Activated T-cell treated with anti-CD3 and anti-CD28 coated beads for 1 hour (primary cell): ENCODE data around the gene ZNF777.
A peak's percentile ranks its signal among the peaks of the same experiment; 100 is the strongest.
"Not testable (repeated sequence)": the region's sequence is repeated elsewhere in the genome, so short reads cannot be mapped to it uniquely, and the experiment has no call there.

Experiments
- DNase-seq: peaks from one replicate; pipeline ENCODE4 v3.0.0-alpha.2; 2020; ENCODE audit warnings: low read depth

The ZNF777 gene

GRCh38 chr7:149450821-149451220 is 10.0 kb downstream of the ZNF777 start:
- no peak for DNase-seq

- no peak for DNase-seq
Measured at GRCh38 chr7:149449897-149450296, 11.0 kb downstream of the ZNF777 start.

- DNase-seq, result no peak
Measured at GRCh38 chr7:149448961-149449360, 11.9 kb downstream of the ZNF777 start.

GRCh38 chr7:149446026-149446425 is 14.8 kb downstream of the ZNF777 start:
- DNase-seq, result not testable (repeated sequence)

- DNase-seq, result no peak
Measured at GRCh38 chr7:149444287-149444686, 16.6 kb downstream of the ZNF777 start.

GRCh38 chr7:149443523-149443922 is 17.3 kb downstream of the ZNF777 start:
- no peak for DNase-seq

- no peak for DNase-seq
Measured at GRCh38 chr7:149442924-149443323, 17.9 kb downstream of the ZNF777 start.

- DNase-seq, result no peak
Measured at GRCh38 chr7:149440222-149440621, 20.6 kb downstream of the ZNF777 start.

GRCh38 chr7:149436358-149436757 is 24.5 kb downstream of the ZNF777 start:
- DNase-seq, result no peak

- no peak for DNase-seq
Measured at GRCh38 chr7:149433124-149433523, 27.7 kb downstream of the ZNF777 start.

- DNase-seq, result no peak
Measured at GRCh38 chr7:149432121-149432691, 28.7 kb downstream of the ZNF777 start.

- DNase-seq, result no peak
Measured at GRCh38 chr7:149431486-149432120, 29.3 kb downstream of the ZNF777 start.

GRCh38 chr7:149430192-149430591 is 30.7 kb downstream of the ZNF777 start:
- no peak for DNase-seq

- DNase-seq, result no peak
Measured at GRCh38 chr7:149427893-149428292, 33.0 kb downstream of the ZNF777 start.

- no peak for DNase-seq
Measured at GRCh38 chr7:149427096-149427680, 33.7 kb downstream of the ZNF777 start.

- DNase-seq, result no peak
Measured at GRCh38 chr7:149423449-149424110, 37.3 kb downstream of the ZNF777 start.

- DNase-seq, result peak; percentile 19
Measured at GRCh38 chr7:149422914-149423301, 38.0 kb downstream of the ZNF777 start.

GRCh38 chr7:149422162-149422913 is 38.5 kb downstream of the ZNF777 start:
- peak; percentile 58 for DNase-seq

GRCh38 chr7:149420006-149420405 is 40.9 kb downstream of the ZNF777 start:
- no peak for DNase-seq

- DNase-seq, result no peak
Measured at GRCh38 chr7:149415391-149416071, 45.3 kb downstream of the ZNF777 start.

GRCh38 chr7:149414745-149415390 is 46.0 kb downstream of the ZNF777 start:
- peak; percentile 48 for DNase-seq
